NCI-H146 (cell line): ENCODE results near the gene BEND7.
"Not testable (repeated sequence)": the region's sequence is repeated elsewhere in the genome, so short reads cannot be mapped to it uniquely, and the experiment has no call there.

Source experiments
- DNase-seq: peaks from one replicate; lab custom pipeline; 2025; lab: John Stamatoyannopoulos, UW

The BEND7 gene

GRCh38 chr10:13421382-13421917 is 107.4 kb downstream of the BEND7 start:
- no peak for DNase-seq

- no peak for DNase-seq
These were observed 108.1 kb downstream of the BEND7 start for GRCh38 chr10:13420532-13421307.

- no peak for DNase-seq
These were observed 111.2 kb downstream of the BEND7 start for GRCh38 chr10:13417459-13418126.

GRCh38 chr10:13416760-13417159 is 112.1 kb downstream of the BEND7 start:
- DNase-seq, result no peak

- no peak for DNase-seq
These were observed 114.0 kb downstream of the BEND7 start for GRCh38 chr10:13414855-13415254.

- DNase-seq, result no peak
These were observed 114.7 kb downstream of the BEND7 start for GRCh38 chr10:13414137-13414536.

- DNase-seq, result no peak
These were observed 115.9 kb downstream of the BEND7 start for GRCh38 chr10:13412894-13413293.

GRCh38 chr10:13404791-13405190 is 124.0 kb downstream of the BEND7 start:
- DNase-seq, result peak; percentile 57

GRCh38 chr10:13404305-13404759 is 124.5 kb downstream of the BEND7 start:
- DNase-seq, result no peak

GRCh38 chr10:13403426-13403825 is 125.4 kb downstream of the BEND7 start:
- DNase-seq, result not testable (repeated sequence)

- DNase-seq, result no peak
These were observed 126.8 kb downstream of the BEND7 start for GRCh38 chr10:13402021-13402420.

GRCh38 chr10:13401142-13401541 is 127.7 kb downstream of the BEND7 start:
- DNase-seq, result no peak

GRCh38 chr10:13400196-13400965 is 128.4 kb downstream of the BEND7 start:
- peak; percentile 74 for DNase-seq

GRCh38 chr10:13399752-13400151 is 129.1 kb downstream of the BEND7 start:
- no peak for DNase-seq

- no peak for DNase-seq
These were observed 129.6 kb downstream of the BEND7 start for GRCh38 chr10:13399236-13399635.

GRCh38 chr10:13397052-13397451 is 131.8 kb downstream of the BEND7 start:
- DNase-seq, result no peak

- no peak for DNase-seq
These were observed 132.4 kb downstream of the BEND7 start for GRCh38 chr10:13396369-13396768.

- DNase-seq, result no peak
These were observed 133.3 kb downstream of the BEND7 start for GRCh38 chr10:13395540-13395939.

- no peak for DNase-seq
These were observed 135.2 kb downstream of the BEND7 start for GRCh38 chr10:13393640-13394039.

- no peak for DNase-seq
These were observed 136.1 kb downstream of the BEND7 start for GRCh38 chr10:13392701-13393100.
